IMR-90 (cell line): Measurements from ENCODE around the gene C5orf24. TPM values are rescaled to one million over a fixed set of nuclear protein-coding genes. Genes with fewer than 3 reads are reported as not detected.
"Not testable (repeated sequence)": the region's sequence is repeated elsewhere in the genome, so short reads cannot be mapped to it uniquely, and the experiment has no call there.

Source experiments
- ATAC-seq: fragments of 200-7000 bp; cut with Tn5 transposase; 2 replicates; pipeline ENCODE4 v1.9.1; 2020; ENCODE audit warnings: low read depth, mild to moderate bottlenecking, moderate library complexity
- BruUV-seq: library from RNA; stranded (reverse); fragments of 400-500 nt; replicated peaks from 2 replicates; lab custom pipeline; 2021; lab: Mats Ljungman, UMichigan
- CTCF ChIA-PET: fragments of 300-600 bp; formaldehyde crosslinking; extraction: SDS; loops from one replicate; lab custom pipeline; 2021; ENCODE audit warnings: antibody characterized with exemption; lab: Yijun Ruan, JAX
- POLR2A ChIA-PET: fragments of 300-600 bp; sonication (Branson Sonifier 250); formaldehyde crosslinking; loops from one replicate; lab custom pipeline; 2022; ENCODE audit warnings: antibody characterized with exemption; ENCODE audit not compliant: unreplicated experiment; lab: Charles Lee
- DNase-seq: peaks from one replicate; pipeline ENCODE4 v3.0.0; 2013
- H2AFZ ChIP-seq: replicated peaks from 2 replicates; pipeline ENCODE3; 2013; ENCODE audit warnings: low read length, mild to moderate bottlenecking; ENCODE audit not compliant: poor library complexity
- H2AK5ac ChIP-seq: 2 replicates; pipeline ENCODE4 v1.6.1; 2013; ENCODE audit warnings: low read depth, low read length, inconsistent platforms
- H2AK9ac ChIP-seq: replicated peaks from 2 replicates; pipeline ENCODE3; 2013; ENCODE audit warnings: mild to moderate bottlenecking, low read depth, low read length, moderate library complexity; ENCODE audit not compliant: poor library complexity
- H2BK120ac ChIP-seq: 2 replicates; pipeline ENCODE4 v1.6.1; 2013; ENCODE audit warnings: low read depth, low read length, inconsistent platforms
- H2BK15ac ChIP-seq: 3 replicates; pipeline ENCODE4 v1.6.1; 2013; ENCODE audit warnings: low read depth, low read length, inconsistent platforms
- H2BK20ac ChIP-seq: 2 replicates; pipeline ENCODE4 v1.6.1; 2013; ENCODE audit warnings: low read depth, mild to moderate bottlenecking, inconsistent platforms, low read length, moderate library complexity
- H2BK5ac ChIP-seq: 2 replicates; pipeline ENCODE4 v1.6.1; 2013; ENCODE audit warnings: mild to moderate bottlenecking, low read depth, low read length, inconsistent platforms; ENCODE audit not compliant: poor library complexity, severe bottlenecking
- H3K14ac ChIP-seq: replicated peaks from 2 replicates; pipeline ENCODE4 v1.6.1; 2013; ENCODE audit warnings: low read depth, low read length, inconsistent platforms
- H3K18ac ChIP-seq: 2 replicates; pipeline ENCODE4 v1.6.1; 2013; ENCODE audit warnings: low read depth, low read length, control low read depth
- H3K23ac ChIP-seq: 2 replicates; pipeline ENCODE4 v1.6.1; 2013; ENCODE audit warnings: low read depth, low read length, inconsistent platforms
- H3K27ac ChIP-seq: 2 replicates; pipeline ENCODE4 v1.5.1; 2013; ENCODE audit warnings: mild to moderate bottlenecking, control low read depth, low read length; ENCODE audit not compliant: insufficient read depth
- H3K27me3 ChIP-seq: 2 replicates; pipeline ENCODE4 v1.6.1; 2013; ENCODE audit warnings: low read length; ENCODE audit not compliant: control insufficient read depth, insufficient read depth
- H3K36me3 ChIP-seq: 2 replicates; pipeline ENCODE4 v1.6.1; 2013; ENCODE audit warnings: low read length, mixed read lengths; ENCODE audit not compliant: control insufficient read depth, insufficient read depth
- H3K4ac ChIP-seq: 2 replicates; pipeline ENCODE4 v1.6.1; 2013; ENCODE audit warnings: low read depth, low read length, inconsistent platforms
- H3K4me1 ChIP-seq: 2 replicates; pipeline ENCODE4 v1.6.1; 2013; ENCODE audit warnings: low read length, mixed read lengths; ENCODE audit not compliant: control insufficient read depth, insufficient read depth
- H3K4me2 ChIP-seq: 2 replicates; pipeline ENCODE4 v1.6.1; 2013; ENCODE audit warnings: low read depth, mild to moderate bottlenecking, control low read depth, low read length, moderate library complexity
- H3K4me3 ChIP-seq: 2 replicates; pipeline ENCODE4 v1.5.1; 2013; ENCODE audit warnings: low read depth, mild to moderate bottlenecking, control low read depth, low read length, moderate library complexity; ENCODE audit not compliant: insufficient read depth
- H3K56ac ChIP-seq: 2 replicates; pipeline ENCODE4 v1.6.1; 2013; ENCODE audit warnings: low read length, inconsistent platforms; ENCODE audit not compliant: insufficient read depth; ENCODE audit errors: extremely low read depth
- H3K79me1 ChIP-seq, 2 experiments: 2 replicates each; pipeline ENCODE4 v1.6.1; 2013; ENCODE audit warnings: low read length in 2 of 2, inconsistent platforms in 1 of 2, low read depth in 1 of 2
- H3K9ac ChIP-seq: 2 replicates; pipeline ENCODE4 v1.6.1; 2013; ENCODE audit warnings: low read depth, low read length, control low read depth
- H3K9me1 ChIP-seq: 2 replicates; pipeline ENCODE4 v1.6.1; 2013; ENCODE audit warnings: low read length, inconsistent platforms; ENCODE audit not compliant: insufficient read depth
- H3K9me3 ChIP-seq: 2 replicates; pipeline ENCODE4 v1.6.1; 2013; ENCODE audit warnings: low read length; ENCODE audit not compliant: control insufficient read depth, insufficient read depth
- H4K20me1 ChIP-seq: 2 replicates; pipeline ENCODE4 v1.6.1; 2013; ENCODE audit warnings: low read length, inconsistent platforms; ENCODE audit not compliant: insufficient read depth
- H4K5ac ChIP-seq: 2 replicates; pipeline ENCODE4 v1.6.1; 2013; ENCODE audit warnings: mild to moderate bottlenecking, low read depth, low read length, control low read depth
- H4K8ac ChIP-seq, 2 experiments: 2 replicates each; pipeline ENCODE4 v1.6.1; 2013; ENCODE audit warnings: low read depth in 2 of 2, low read length in 2 of 2, control low read depth in 1 of 2, inconsistent platforms in 1 of 2
- H4K91ac ChIP-seq: 2 replicates; pipeline ENCODE4 v1.6.1; 2013; ENCODE audit warnings: low read depth, low read length, inconsistent platforms; ENCODE audit not compliant: insufficient read depth
- WGBS, 2 experiments: methylation state at CpG; one replicate each; pipeline versions ENCODE4 v1.1.5 to v1.1.7; 2013; ENCODE audit warnings: missing lambda C conversion rate in 2 of 2; ENCODE audit not compliant: insufficient read length in 1 of 2; ENCODE audit errors: extremely low coverage in 2 of 2; 5-methylcytosine and 5-hydroxymethylcytosine counted together
- dilution Hi-C: fragments of 300-500 bp; cut with HindIII; formaldehyde crosslinking; loops from one replicate; pipeline ENCODE4 v1.14.3; 2018; ENCODE audit warnings: low sequenced_read_pairs; ENCODE audit not compliant: unreplicated experiment
- in situ Hi-C: fragments of 300-500 bp; cut with MboI; formaldehyde crosslinking; loops from 3 replicates; pipeline ENCODE4 v1.14.3; 2019; ENCODE audit warnings: low sequenced_read_pairs, inconsistent platforms, mixed read lengths
- intact Hi-C: fragments of 100-400 bp; cut with micrococcal nuclease; formaldehyde crosslinking; loops from 2 replicates; pipeline ENCODE4 v1.10.0; 2022
- polyA plus RNA-seq, 3 experiments: library from polyadenylated mRNA; depleted of rRNA; stranded (reverse); fragments of >200 nt; gene quantifications; 2 replicates each; pipeline ENCODE4 v1.2.3, GENCODE V29; 2012; ENCODE audit warnings: low replicate concordance in 1 of 3
- total RNA-seq: library from RNA; depleted of rRNA; stranded (reverse); fragments of >200 nt; gene quantifications from 2 replicates; pipeline ENCODE4 v1.2.3, GENCODE V29; 2012

C5orf24 gene
- total and polyA plus RNA-seq, 2 of the 4 experiments (the other 2 are of a cell fraction): 29.8 to 44.9 TPM

DNA sequence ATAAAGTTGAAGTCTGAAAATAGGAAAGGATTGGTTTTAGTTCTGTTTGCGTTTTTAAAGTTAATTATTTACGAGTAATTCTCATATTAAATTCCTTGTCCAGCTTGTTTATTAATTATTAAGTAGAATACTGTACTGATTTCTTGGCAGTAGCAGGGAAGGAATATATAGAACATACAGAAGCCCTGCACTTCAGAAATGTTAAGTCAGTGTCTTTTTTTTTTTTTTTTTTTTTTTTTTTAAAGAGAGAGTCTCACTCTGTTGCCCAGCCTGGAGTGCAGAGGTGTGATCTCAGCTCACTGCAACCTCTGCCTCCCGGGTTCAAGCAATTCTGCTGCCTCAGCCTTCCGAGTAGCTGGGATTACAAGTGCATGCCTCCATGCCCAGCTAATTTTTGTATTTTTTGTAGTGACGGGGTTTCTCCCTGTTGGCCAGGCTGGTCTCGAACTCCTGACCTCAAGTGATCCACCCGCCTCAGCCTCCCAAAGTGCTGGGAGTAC is 3.7 kb downstream of the C5orf24 start:
- H3K4me1 ChIP-seq: peaks cover 13% of the 10 kb centered on the region
- H2AK5ac ChIP-seq, H3K14ac ChIP-seq, dilution Hi-C loops, H2AK9ac ChIP-seq, H2BK5ac ChIP-seq, DNase-seq, H2BK20ac ChIP-seq, H3K27me3 ChIP-seq, H3K18ac ChIP-seq, H3K27ac ChIP-seq, intact Hi-C loops, H4K5ac ChIP-seq, CTCF ChIA-PET, ATAC-seq, H3K4me2 ChIP-seq, H4K91ac ChIP-seq, H3K9me3 ChIP-seq, H3K23ac ChIP-seq, H2BK120ac ChIP-seq, H4K8ac ChIP-seq, in situ Hi-C loops, H3K56ac ChIP-seq, BruUV-seq, H3K9ac ChIP-seq, H3K4me3 ChIP-seq, H2BK15ac ChIP-seq, H3K4ac ChIP-seq, H2AFZ ChIP-seq, H3K9me1 ChIP-seq: not testable (repeated sequence)
- no CpG with 5 or more reads among the region's 7 CpGs for WGBS, 2 experiments
- peaks cover 49% of the 10 kb centered on the region; the same call in 1 of the 2 replicates for H4K20me1 ChIP-seq
- peaks cover 4 to 53% of the 10 kb centered on the region in 2 experiments for H3K79me1 ChIP-seq
- peaks cover 16% of the 10 kb centered on the region for H3K36me3 ChIP-seq
- POLR2A ChIA-PET: interaction anchor here (1.0 to 1.2 kb wide), 2 partner anchors 8 to 16 kb away, joined by 3 read pairs; no protein-coding TSS in a partner anchor
